Measurements from ENCODE around the gene NEAT1.

NEAT1 gene

GRCh38 chr11:65440831-65441499 is 18.4 kb downstream of the NEAT1 start:
- Histone ChIP-seq H3K27ac (peak overlapping the region; percentile 46; the same call in 1 of the 2 replicates), H2AFZ (ENCODE audit: low read depth) (no peak overlapping the region)

GRCh38 chr11:65442842-65443331 is 20.3 kb downstream of the NEAT1 start:
- Histone ChIP-seq H3K36me3 (ENCODE audit: insufficient read depth) (no peaks in the 10 kb centered on the region), H3K9ac (no peak overlapping the region), H3K27ac (peak overlapping the region; percentile 41), H4K20me1 (ENCODE audit: insufficient read depth) (no peaks in the 10 kb centered on the region), H3K4me3 (IDR thresholded peaks at IDR 0.05; ENCODE audit: insufficient read depth, low read depth, low read length) (no peak overlapping the region), H3K4me1 (ENCODE audit: low read depth, poor library complexity, severe bottlenecking) (peaks cover 76% of the 10 kb centered on the region), H3K27me3 (ENCODE audit: insufficient read depth, low read depth) (no peaks in the 10 kb centered on the region), H3K4me2 (peak overlapping the region; percentile 0; the same call in 1 of the 2 replicates), H3K79me2 (ENCODE audit: insufficient read depth, low read depth) (peaks cover 9% of the 10 kb centered on the region; the same call in 1 of the 2 replicates), H2AFZ (ENCODE audit: low read depth) (no peak overlapping the region)
- no peak for TF ChIP-seq CTCF (conservative IDR thresholded peaks at IDR 0.05; ENCODE audit: low read depth, low read length)

More at GRCh38 chr11:65440831-65441499, 18.4 kb downstream of the NEAT1 start:
- Histone ChIP-seq H4K20me1 (ENCODE audit: insufficient read depth) (no peaks in the 10 kb centered on the region), H3K4me1 (ENCODE audit: low read depth, poor library complexity, severe bottlenecking) (peaks cover 75% of the 10 kb centered on the region), H3K27me3 (ENCODE audit: insufficient read depth, low read depth) (no peaks in the 10 kb centered on the region), H3K9ac (no peak overlapping the region), H3K4me3 (IDR thresholded peaks at IDR 0.05; ENCODE audit: insufficient read depth, low read depth, low read length) (no peak overlapping the region), H3K4me2 (peak overlapping the region; percentile 13; the same call in 1 of the 2 replicates), H3K36me3 (ENCODE audit: insufficient read depth) (no peaks in the 10 kb centered on the region), H3K79me2 (ENCODE audit: insufficient read depth, low read depth) (peaks cover 9% of the 10 kb centered on the region; the same call in 1 of the 2 replicates)
- TF ChIP-seq CTCF (conservative IDR thresholded peaks at IDR 0.05; ENCODE audit: low read depth, low read length): no peak

GRCh38 chr11:65444314-65445051 is 21.9 kb downstream of the NEAT1 start:
- Histone ChIP-seq H3K4me1 (ENCODE audit: low read depth, poor library complexity, severe bottlenecking) (peaks cover 74% of the 10 kb centered on the region), H3K4me3 (IDR thresholded peaks at IDR 0.05; ENCODE audit: insufficient read depth, low read depth, low read length) (no peak overlapping the region), H3K36me3 (ENCODE audit: insufficient read depth) (no peaks in the 10 kb centered on the region), H3K79me2 (ENCODE audit: insufficient read depth, low read depth) (no peaks in the 10 kb centered on the region; the same call in 1 of the 2 replicates), H4K20me1 (ENCODE audit: insufficient read depth) (no peaks in the 10 kb centered on the region), H3K27me3 (ENCODE audit: insufficient read depth, low read depth) (no peaks in the 10 kb centered on the region), H3K27ac (peak overlapping the region; percentile 32; the same call in 1 of the 2 replicates), H3K9ac (no peak overlapping the region), H2AFZ (ENCODE audit: low read depth) (no peak overlapping the region), H3K4me2 (no peak overlapping the region)
- TF ChIP-seq CTCF (conservative IDR thresholded peaks at IDR 0.05; ENCODE audit: low read depth, low read length): no peak

- Histone ChIP-seq H3K27me3 (ENCODE audit: insufficient read depth, low read depth) (no peaks in the 10 kb centered on the region), H4K20me1 (ENCODE audit: insufficient read depth) (no peaks in the 10 kb centered on the region), H3K4me3 (IDR thresholded peaks at IDR 0.05; ENCODE audit: insufficient read depth, low read depth, low read length) (no peak overlapping the region), H3K36me3 (ENCODE audit: insufficient read depth) (no peaks in the 10 kb centered on the region), H3K4me1 (ENCODE audit: low read depth, poor library complexity, severe bottlenecking) (peaks cover 67% of the 10 kb centered on the region), H3K79me2 (ENCODE audit: insufficient read depth, low read depth) (no peaks in the 10 kb centered on the region), H3K27ac (no peak overlapping the region; the same call in 1 of the 2 replicates), H3K4me2 (no peak overlapping the region), H2AFZ (ENCODE audit: low read depth) (no peak overlapping the region), H3K9ac (no peak overlapping the region)
- no peak for TF ChIP-seq CTCF (conservative IDR thresholded peaks at IDR 0.05; ENCODE audit: low read depth, low read length)
Measured at GRCh38 chr11:65445101-65445603, 22.6 kb downstream of the NEAT1 start.
